NCI-H524 (cell line): ENCODE measurements around the gene CCAR1.
A peak's percentile ranks its signal among the peaks of the same experiment; 100 is the strongest.
"Not testable (repeated sequence)": the region's sequence is repeated elsewhere in the genome, so short reads cannot be mapped to it uniquely, and the experiment has no call there.

ENCODE experiments used
- DNase-seq, 2 experiments: peaks; one replicate each; lab custom pipeline; 2025; lab: John Stamatoyannopoulos, UW

The CCAR1 gene

DNA sequence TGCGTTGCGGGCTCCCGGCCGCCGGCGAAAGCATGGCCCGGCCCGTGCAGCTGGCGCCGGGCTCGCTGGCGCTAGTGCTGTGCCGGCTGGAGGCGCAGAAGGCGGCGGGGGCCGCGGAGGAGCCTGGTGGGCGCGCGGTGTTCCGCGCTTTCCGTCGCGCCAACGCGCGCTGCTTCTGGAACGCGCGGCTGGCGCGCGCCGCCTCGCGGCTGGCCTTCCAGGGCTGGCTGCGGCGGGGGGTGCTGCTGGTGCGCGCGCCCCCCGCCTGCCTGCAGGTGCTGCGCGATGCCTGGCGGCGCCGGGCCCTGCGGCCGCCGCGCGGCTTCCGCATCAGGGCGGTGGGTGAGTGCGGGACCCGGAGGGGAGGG lies 106.5 kb downstream of the CCAR1 start:
- DNase-seq, result not testable (repeated sequence)

DNA sequence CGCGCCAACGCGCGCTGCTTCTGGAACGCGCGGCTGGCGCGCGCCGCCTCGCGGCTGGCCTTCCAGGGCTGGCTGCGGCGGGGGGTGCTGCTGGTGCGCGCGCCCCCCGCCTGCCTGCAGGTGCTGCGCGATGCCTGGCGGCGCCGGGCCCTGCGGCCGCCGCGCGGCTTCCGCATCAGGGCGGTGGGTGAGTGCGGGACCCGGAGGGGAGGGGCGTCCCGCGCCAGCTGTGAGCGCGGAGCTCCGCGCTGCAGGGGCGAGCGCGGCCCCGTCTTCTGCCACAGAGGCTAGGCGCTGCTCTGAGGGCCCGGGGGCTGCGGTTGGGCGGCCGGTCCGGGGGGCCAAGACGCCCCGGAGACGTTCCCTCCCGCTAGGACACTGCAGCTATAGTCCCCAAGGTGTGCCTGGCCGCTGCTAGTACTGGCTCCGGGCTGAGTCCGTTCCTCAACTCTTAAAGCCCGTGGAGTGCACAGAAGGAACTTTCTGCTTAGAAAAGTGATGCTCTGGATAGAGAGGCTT lies 107.1 kb downstream of the CCAR1 start:
- DNase-seq, result peak in 1 of 2 experiments; percentile 1

DNA sequence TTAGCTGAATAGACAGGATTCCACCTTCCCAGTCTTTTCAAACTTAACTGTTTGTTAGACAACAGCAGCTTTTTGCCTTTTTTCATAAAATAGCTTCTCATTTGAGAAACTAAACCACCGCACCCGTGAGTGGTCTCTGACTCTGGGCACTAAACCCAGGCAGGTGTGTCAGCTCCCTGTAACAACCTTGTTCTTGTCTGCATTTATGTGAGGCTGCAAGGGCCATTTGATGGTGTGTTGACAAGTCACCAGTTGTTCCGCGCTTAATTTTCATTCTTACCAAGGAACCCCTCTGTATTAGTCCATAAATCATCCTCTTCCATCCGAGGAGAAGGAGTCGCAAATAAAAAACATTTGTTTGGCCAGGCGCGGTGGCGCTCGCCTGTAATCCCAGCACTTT lies 107.8 kb downstream of the CCAR1 start:
- DNase-seq, result no peak

DNA sequence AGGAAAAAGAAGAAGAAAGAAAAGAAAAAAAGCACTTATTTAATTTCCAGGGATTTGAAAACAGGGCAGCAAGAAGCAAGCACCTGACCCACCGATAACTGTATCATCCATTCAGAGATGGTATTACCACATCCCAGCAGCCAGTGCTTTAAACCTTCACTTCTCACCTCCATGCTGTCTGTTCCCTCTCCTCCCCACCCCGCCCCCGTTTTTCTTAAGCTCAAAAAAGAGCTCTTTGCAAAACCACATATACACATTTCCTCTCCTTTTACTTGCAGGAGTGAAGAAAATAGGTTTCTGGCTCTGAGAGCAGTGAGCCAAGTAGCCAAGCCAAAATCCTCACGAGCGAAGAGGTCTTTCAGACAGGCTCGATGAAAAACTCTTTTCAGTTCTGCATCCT lies 108.5 kb downstream of the CCAR1 start:
- DNase-seq, result no peak

DNA sequence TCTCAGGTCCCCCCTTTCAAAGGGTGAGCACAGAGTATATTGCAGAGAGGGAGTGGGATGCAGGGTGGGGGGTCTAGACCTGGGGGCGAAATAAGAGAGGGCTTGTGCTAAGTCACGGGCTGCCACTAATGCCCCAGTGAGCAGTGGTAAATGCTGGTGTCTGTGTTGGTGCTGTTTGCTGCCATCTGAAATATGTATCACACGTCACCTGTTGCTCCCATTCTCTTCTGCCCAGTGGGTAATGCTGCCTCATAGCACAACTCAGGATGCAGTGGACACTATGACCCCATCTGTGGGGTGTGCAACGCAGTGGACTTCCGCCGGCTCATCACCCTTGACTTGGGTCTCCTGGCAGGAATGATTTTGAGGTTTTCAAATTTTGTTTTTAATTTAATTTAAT lies 108.9 kb downstream of the CCAR1 start:
- DNase-seq, result no peak

DNA sequence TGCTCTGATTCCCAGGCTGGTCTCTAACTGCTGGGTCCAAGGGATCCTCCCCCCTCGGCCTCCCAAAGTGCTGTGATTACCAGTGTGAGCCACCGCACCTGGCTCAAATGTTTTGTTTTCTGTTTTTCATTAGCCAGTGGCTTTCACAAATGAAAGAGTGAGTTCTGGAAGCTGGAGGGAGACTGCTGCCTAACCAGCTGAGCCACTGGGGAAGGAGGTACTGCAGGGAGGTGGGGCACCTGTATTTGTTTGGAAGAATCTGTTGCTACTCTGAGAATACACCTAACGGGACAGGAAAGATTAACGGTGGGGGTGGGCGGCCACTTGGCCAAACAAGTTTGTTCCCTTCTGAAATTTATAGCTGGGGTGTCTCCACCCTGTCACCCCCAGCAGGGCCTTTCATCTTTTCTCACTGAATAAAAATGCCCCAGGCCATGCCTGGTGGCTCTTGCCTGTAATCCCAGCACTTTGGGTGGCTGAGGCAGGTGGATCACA lies 111.0 kb downstream of the CCAR1 start:
- DNase-seq, result no peak

DNA sequence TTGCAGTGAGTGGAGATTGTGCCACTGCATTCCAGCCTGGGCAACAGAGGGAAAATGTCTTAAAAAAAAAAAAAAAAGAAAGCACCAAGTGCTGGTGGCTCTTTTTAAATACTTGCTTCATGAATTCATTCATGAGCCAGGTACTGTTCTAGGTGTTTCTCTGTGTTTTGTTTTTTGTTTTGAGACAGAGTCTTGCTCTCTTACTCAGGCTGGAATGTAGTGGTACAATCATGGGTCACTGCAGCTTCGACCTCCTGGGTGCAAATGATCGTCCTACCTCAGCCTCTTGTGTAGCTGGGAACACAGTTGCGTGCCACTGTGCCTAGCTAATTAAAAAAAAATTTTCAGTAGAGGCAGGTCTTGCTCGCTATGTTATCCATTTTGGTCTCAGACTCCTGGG lies 111.6 kb downstream of the CCAR1 start:
- DNase-seq, result no peak

DNA sequence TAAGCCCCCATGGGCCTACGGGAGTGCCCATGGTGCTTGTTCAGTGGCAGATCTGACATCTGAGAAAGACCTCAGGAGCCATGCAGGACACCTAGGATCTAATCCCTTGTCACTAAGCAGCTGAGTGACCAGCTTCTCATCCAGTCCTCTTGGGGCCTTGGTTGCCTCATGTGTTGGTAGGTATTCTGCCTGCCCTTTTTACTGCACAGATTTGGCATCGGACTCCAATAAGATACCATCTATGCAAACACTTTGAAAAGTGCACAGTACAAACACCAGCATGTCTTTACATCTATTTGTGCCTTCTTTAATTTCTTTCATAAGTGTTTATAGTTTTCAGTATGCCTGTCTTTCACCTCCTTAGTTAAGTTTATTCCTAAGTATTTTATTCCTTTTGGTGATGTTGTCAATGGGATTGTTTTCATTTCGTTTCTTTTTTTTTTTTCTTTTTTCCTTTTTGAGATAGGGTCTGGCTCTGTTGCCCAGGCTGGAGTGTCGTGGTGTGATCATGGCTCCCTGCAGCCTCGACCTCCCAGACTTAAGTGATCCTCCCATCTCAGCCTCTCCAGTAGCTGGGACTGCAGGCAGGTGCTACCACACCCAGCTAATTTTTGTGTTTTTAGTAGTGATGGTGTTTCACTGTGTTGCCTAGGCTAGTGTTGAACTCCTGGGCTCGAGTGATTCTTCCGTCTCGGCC lies 116.7 kb downstream of the CCAR1 start:
- no peak for DNase-seq

DNA sequence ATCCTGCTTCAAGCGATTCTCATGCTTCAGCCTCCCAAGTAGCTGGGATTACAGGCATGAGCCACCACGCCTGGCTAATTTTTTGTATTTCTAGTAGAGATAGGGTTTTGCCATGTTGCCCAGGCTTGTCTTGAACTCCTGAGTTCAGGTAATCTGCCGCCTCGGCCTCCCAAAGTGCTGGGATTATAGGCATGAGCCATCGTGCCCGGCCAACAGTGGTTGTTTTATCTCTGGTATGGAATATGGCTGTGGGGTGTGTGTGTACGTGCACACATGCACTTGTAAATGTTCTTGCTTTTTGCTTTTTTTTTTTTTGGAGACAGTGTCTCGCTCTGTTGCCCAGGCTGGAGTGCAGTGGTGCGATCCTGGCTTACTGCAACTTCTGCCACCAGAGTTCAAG lies 119.6 kb downstream of the CCAR1 start:
- not testable (repeated sequence) for DNase-seq
